Neural crest cell (in vitro differentiated cells): Measurements from ENCODE around the gene SLC4A8. TPM values are rescaled to one million over a fixed set of nuclear protein-coding genes. Genes with fewer than 3 reads are reported as not detected.

ENCODE experiments used
- DNase-seq: peaks from one replicate; pipeline ENCODE4 v3.0.0; 2021; ENCODE audit warnings: low read depth, mixed read lengths, low spot score
- H3K27ac Mint-ChIP-seq: one replicate; pipeline ENCODE4 v1.8.0; 2021; ENCODE audit warnings: mild to moderate bottlenecking, mixed read lengths; ENCODE audit not compliant: unreplicated experiment
- H3K27me3 Mint-ChIP-seq: 2 replicates; pipeline ENCODE4 v1.8.0; 2021; ENCODE audit warnings: low read depth, mild to moderate bottlenecking, mixed read lengths
- H3K36me3 Mint-ChIP-seq: 2 replicates; pipeline ENCODE4 v1.8.0; 2021; ENCODE audit warnings: low read depth, mild to moderate bottlenecking, mixed read lengths
- H3K4me1 Mint-ChIP-seq: 2 replicates; pipeline ENCODE4 v1.8.0; 2021; ENCODE audit warnings: mixed read lengths
- H3K4me3 Mint-ChIP-seq: one replicate; pipeline ENCODE4 v1.8.0; 2021; ENCODE audit warnings: mild to moderate bottlenecking, mixed read lengths
- H3K9me3 Mint-ChIP-seq: 2 replicates; pipeline ENCODE4 v1.8.0; 2021; ENCODE audit warnings: mixed read lengths
- total RNA-seq: library from RNA; stranded (reverse); gene quantifications from 2 replicates; pipeline ENCODE4 v1.2.1, GENCODE V29; 2021
- TF ChIP-seq, protein P1 (sequence below): fragments of 200-600 bp; sonication (generic); conservative IDR thresholded peaks from 2 replicates; pipeline ENCODE4 v1.5.0; 2021; ENCODE audit warnings: antibody characterized with exemption, mild to moderate bottlenecking

The SLC4A8 gene
- total RNA-seq, 1 donor from 2014 or later: 33.8 TPM

DNA sequence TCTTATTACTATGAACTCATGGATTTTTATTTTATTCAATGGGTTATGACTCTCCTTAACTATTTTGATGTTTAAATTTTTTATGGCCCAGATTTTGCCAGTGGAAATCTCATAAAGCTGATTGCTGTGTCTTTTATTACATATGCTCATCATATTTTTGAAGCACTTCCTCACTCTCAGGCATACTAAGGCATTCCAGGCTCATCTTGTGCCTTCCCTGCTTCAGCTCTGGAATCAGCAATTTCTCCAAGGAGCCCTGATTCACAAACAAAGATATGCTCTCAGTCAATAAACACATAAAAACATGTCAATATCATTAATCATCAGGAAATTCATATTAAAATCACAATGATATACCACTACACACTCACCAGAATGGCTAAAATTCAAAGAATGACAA, 121.5 kb downstream of the SLC4A8 start:
- peaks cover 9% of the 10 kb centered on the region for H3K27me3 Mint-ChIP-seq
- H3K4me3 Mint-ChIP-seq: no peak overlapping the region
- H3K27ac Mint-ChIP-seq: no peak overlapping the region
- DNase-seq: no peak
- TF ChIP-seq, protein P1, sequence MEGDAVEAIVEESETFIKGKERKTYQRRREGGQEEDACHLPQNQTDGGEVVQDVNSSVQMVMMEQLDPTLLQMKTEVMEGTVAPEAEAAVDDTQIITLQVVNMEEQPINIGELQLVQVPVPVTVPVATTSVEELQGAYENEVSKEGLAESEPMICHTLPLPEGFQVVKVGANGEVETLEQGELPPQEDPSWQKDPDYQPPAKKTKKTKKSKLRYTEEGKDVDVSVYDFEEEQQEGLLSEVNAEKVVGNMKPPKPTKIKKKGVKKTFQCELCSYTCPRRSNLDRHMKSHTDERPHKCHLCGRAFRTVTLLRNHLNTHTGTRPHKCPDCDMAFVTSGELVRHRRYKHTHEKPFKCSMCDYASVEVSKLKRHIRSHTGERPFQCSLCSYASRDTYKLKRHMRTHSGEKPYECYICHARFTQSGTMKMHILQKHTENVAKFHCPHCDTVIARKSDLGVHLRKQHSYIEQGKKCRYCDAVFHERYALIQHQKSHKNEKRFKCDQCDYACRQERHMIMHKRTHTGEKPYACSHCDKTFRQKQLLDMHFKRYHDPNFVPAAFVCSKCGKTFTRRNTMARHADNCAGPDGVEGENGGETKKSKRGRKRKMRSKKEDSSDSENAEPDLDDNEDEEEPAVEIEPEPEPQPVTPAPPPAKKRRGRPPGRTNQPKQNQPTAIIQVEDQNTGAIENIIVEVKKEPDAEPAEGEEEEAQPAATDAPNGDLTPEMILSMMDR: no peak
- H3K36me3 Mint-ChIP-seq: no peaks in the 10 kb centered on the region
- H3K9me3 Mint-ChIP-seq: peaks cover 2% of the 10 kb centered on the region
- H3K4me1 Mint-ChIP-seq: peaks cover 3% of the 10 kb centered on the region

DNA sequence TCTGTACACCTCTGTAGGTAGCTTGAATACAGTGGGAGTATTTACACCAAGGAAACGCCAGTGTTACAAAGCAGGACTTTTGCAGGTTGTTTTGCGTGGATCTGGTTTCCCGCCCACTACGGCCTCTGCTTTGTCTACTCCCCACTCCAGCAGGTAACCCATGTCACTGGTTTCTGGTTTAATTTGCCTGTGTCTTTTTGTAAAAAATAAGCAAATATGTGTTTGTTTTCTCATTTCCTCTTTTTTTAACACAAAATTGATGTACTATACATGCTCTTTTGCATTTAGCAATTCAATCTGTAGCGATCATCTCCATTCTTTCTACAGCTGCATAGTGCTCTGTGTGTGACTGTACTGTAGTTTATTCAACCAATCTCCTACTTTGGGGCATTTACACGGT, 123.0 kb downstream of the SLC4A8 start:
- H3K27ac Mint-ChIP-seq: no peak overlapping the region
- H3K36me3 Mint-ChIP-seq: no peaks in the 10 kb centered on the region
- peaks cover 2% of the 10 kb centered on the region for H3K9me3 Mint-ChIP-seq
- DNase-seq: no peak
- H3K4me3 Mint-ChIP-seq: no peak overlapping the region
- peaks cover 3% of the 10 kb centered on the region for H3K4me1 Mint-ChIP-seq
- TF ChIP-seq, protein P1: no peak
- H3K27me3 Mint-ChIP-seq: peaks cover 8% of the 10 kb centered on the region

DNA sequence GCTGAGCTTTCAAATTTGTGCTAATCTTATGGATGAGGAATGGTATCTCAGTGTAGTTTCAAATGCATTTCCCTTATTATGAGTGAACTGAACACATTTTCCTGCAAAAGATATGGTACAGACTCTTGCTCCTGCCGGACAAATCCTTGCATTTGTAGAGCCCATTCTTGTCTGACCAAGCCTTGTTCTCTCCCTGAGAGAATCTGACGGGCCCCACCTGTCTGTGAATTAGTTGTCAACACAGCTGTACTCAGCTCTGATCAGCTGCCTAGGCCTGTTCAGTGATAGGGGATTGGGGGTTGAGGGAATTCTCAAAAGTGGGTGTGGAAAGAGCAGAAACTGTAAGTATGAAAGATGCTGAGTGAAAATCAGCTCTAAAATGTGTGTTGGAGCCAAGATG, 123.6 kb downstream of the SLC4A8 start:
- H3K4me1 Mint-ChIP-seq: peaks cover 3% of the 10 kb centered on the region
- peaks cover 2% of the 10 kb centered on the region for H3K9me3 Mint-ChIP-seq
- H3K36me3 Mint-ChIP-seq: no peaks in the 10 kb centered on the region
- H3K27ac Mint-ChIP-seq: no peak overlapping the region
- DNase-seq: no peak
- H3K27me3 Mint-ChIP-seq: peaks cover 8% of the 10 kb centered on the region
- TF ChIP-seq, protein P1: no peak
- H3K4me3 Mint-ChIP-seq: no peak overlapping the region

DNA sequence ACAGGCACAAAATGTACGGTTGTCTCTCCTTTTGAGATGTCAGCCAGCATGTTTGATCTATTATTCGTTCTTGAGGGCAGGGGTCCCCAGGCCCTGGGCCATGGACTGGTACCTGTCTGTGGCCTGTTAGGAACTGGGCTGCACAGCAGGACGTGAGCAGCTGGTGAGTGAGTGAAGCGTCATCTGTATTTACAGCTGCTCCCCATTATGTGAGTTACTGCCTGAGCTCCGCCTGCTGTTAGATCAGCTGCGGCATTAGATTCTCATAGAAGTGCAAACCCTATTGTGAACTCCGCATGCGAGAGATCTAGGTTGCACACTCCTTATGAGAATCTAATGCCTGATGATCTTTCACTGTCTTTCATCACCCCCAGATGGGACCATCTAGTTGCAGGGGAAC, 125.0 kb downstream of the SLC4A8 start:
- peaks cover 3% of the 10 kb centered on the region for H3K4me1 Mint-ChIP-seq
- no peak overlapping the region for H3K4me3 Mint-ChIP-seq
- no peaks in the 10 kb centered on the region for H3K36me3 Mint-ChIP-seq
- TF ChIP-seq, protein P1: no peak
- H3K27me3 Mint-ChIP-seq: no peaks in the 10 kb centered on the region
- no peak overlapping the region for H3K27ac Mint-ChIP-seq
- no peak for DNase-seq
- H3K9me3 Mint-ChIP-seq: peaks cover 2% of the 10 kb centered on the region

Other genes starting within 250 kb of the SLC4A8 start
- 7.7 and 9.3 TPM in 2 replicates for gene POU6F1, start 206.8 kb upstream of the SLC4A8 start, total RNA-seq
- gene DAZAP2, start 186.0 kb upstream of the SLC4A8 start, total RNA-seq: 70.0 and 80.4 TPM in 2 replicates
- 0.82 and 1.6 TPM in 2 replicates for gene SMAGP, start 154.4 kb upstream of the SLC4A8 start, total RNA-seq
- gene BIN2, start 100.7 kb upstream of the SLC4A8 start, total RNA-seq: not detected in 2 replicates
- gene CELA1, start 78.2 kb upstream of the SLC4A8 start, total RNA-seq: not detected in 2 replicates
- gene GALNT6, start 33.4 kb upstream of the SLC4A8 start, total RNA-seq: 0.09 and 0.16 TPM in 2 replicates
- gene SCN8A, start 166.4 kb downstream of the SLC4A8 start, total RNA-seq: 13.0 and 13.5 TPM in 2 replicates